PC-3 (cell line): ENCODE results near the gene MIPEP.

Experiments used
- CTCF ChIP-seq: fragments of 300-600 bp; sonication (generic); conservative IDR thresholded peaks from 2 replicates; pipeline ENCODE4 v1.5.1; 2017; ENCODE audit warnings: antibody characterized with exemption, low read depth, mild to moderate bottlenecking, low read length
- EZH2phosphoT487 ChIP-seq: fragments of 300-600 bp; sonication (generic); IDR thresholded peaks from 2 replicates; pipeline ENCODE4 v1.6.1; 2018; ENCODE audit warnings: mild to moderate bottlenecking, antibody characterized with exemption, low read length, borderline replicate concordance

- TF ChIP-seq CTCF (no peak), EZH2phosphoT487 (no peak)
Measured at GRCh38 chr13:23683084-23683483, 206.1 kb downstream of the MIPEP start.
